K562 (cell line): ENCODE results near the gene LAMTOR4. TPM values are rescaled to one million over a fixed set of nuclear protein-coding genes. Genes with fewer than 3 reads are reported as not detected.

ENCODE experiments used
- ATAC-seq: fragments of 200-7000 bp; cut with Tn5 transposase; 3 replicates; pipeline ENCODE4 v1.9.1; 2020; ENCODE audit warnings: moderate library complexity
- BruUV-seq: library from RNA; stranded (reverse); fragments of 400-500 nt; replicated peaks from 2 replicates; lab custom pipeline; 2021; lab: Mats Ljungman, UMichigan
- CTCF ChIA-PET: fragments of 300-600 bp; formaldehyde crosslinking; extraction: SDS; loops from one replicate; lab custom pipeline; 2021; ENCODE audit warnings: low intra/inter-chr PET ratio; lab: Yijun Ruan, JAX
- POLR2A ChIA-PET: fragments of 300-600, 350-650 bp; sonication (Branson Sonifier 250); formaldehyde crosslinking; extraction: SDS; loops from one replicate; lab custom pipeline; 2021; ENCODE audit warnings: antibody characterized with exemption, inconsistent platforms; lab: Yijun Ruan, JAX
- DNase-seq, 4 experiments: peaks; one replicate each; pipeline versions ENCODE4 v3.0.0 to v3.0.0-alpha.2; 2011 to 2018; ENCODE audit warnings: low spot score in 3 of 4, mixed read lengths in 3 of 4; ENCODE audit errors: extremely low read depth in 1 of 4
- FAIRE-seq: peaks from 2 replicates; lab custom pipeline; 2011; peaks lifted over from hg19 to GRCh38; lab: Jason Lieb, UNC
- H2AFZ ChIP-seq: 2 replicates; pipeline ENCODE4 v1.6.0; 2011; ENCODE audit warnings: low read depth, low read length, control low read depth, inconsistent platforms
- H3K27ac ChIP-seq: fragments of 200-600 bp; 3 replicates; pipeline ENCODE4 v1.8.0; 2011; ENCODE audit warnings: low read depth, mild to moderate bottlenecking, control low read depth, inconsistent platforms, low read length, moderate library complexity, mixed read lengths; ENCODE audit errors: extremely low read depth
- H3K27me3 ChIP-seq, 2 experiments: fragments of 300-600 bp in 1 of 2; 2 replicates in 1 of 2; 3 replicates in 1 of 2; pipeline versions ENCODE4 v1.6.0 to v1.8.0; 2011; ENCODE audit warnings: inconsistent platforms in 2 of 2, low read length in 2 of 2, mild to moderate bottlenecking in 1 of 2, mixed read lengths in 1 of 2, moderate library complexity in 1 of 2; ENCODE audit not compliant: control insufficient read depth in 2 of 2, insufficient read depth in 2 of 2
- H3K36me3 ChIP-seq: fragments of 300-600 bp; 3 replicates; pipeline ENCODE4 v1.8.0; 2011; ENCODE audit warnings: mild to moderate bottlenecking, low read length, inconsistent platforms; ENCODE audit not compliant: control insufficient read depth, insufficient read depth
- H3K4me1 ChIP-seq, 2 experiments: fragments of 200-600 bp in 1 of 2; replicated peaks in 1 of 2; 2 replicates in 1 of 2; 3 replicates in 1 of 2; pipeline versions ENCODE4 v1.5.1 to v1.8.0; 2011; ENCODE audit warnings: inconsistent platforms in 2 of 2, low read length in 2 of 2, mild to moderate bottlenecking in 1 of 2, mixed read lengths in 1 of 2, moderate library complexity in 1 of 2; ENCODE audit not compliant: control insufficient read depth in 2 of 2, insufficient read depth in 2 of 2
- H3K4me2 ChIP-seq: 2 replicates; pipeline ENCODE4 v1.6.1; 2011; ENCODE audit warnings: low read length, control low read depth, inconsistent platforms, mixed read lengths; ENCODE audit not compliant: insufficient read depth
- H3K4me3 ChIP-seq: fragments of 200-600 bp; sonication (generic), shearing (Covaris generic); 2 replicates; pipeline ENCODE4 v1.5.1; 2016; ENCODE audit warnings: control low read depth, inconsistent platforms
- H3K79me2 ChIP-seq: fragments of 200-600 bp; 3 replicates; pipeline ENCODE4 v1.8.0; 2011; ENCODE audit warnings: low read length, inconsistent platforms; ENCODE audit not compliant: control insufficient read depth, insufficient read depth
- H3K9ac ChIP-seq, 2 experiments: 2 replicates each; pipeline versions ENCODE4 v1.6.0 to v1.6.1; 2011; ENCODE audit warnings: low read depth in 2 of 2, low read length in 2 of 2, control low read depth in 1 of 2, inconsistent platforms in 1 of 2, mild to moderate bottlenecking in 1 of 2, mixed read lengths in 1 of 2; ENCODE audit not compliant: insufficient read depth in 1 of 2
- H3K9me1 ChIP-seq: one replicate; pipeline ENCODE4 v1.6.0; 2011; ENCODE audit warnings: inconsistent platforms, mild to moderate bottlenecking, low read length, moderate library complexity; ENCODE audit not compliant: control insufficient read depth, insufficient read depth
- H3K9me3 ChIP-seq: replicated peaks from 2 replicates; pipeline ENCODE4 v1.5.1; 2011; ENCODE audit warnings: low read depth, low read length, inconsistent platforms; ENCODE audit not compliant: control insufficient read depth, insufficient read depth
- H4K20me1 ChIP-seq: replicated peaks from 2 replicates; pipeline ENCODE4 v1.6.1; 2011; ENCODE audit warnings: low read length, inconsistent platforms, mixed read lengths; ENCODE audit not compliant: control insufficient read depth, insufficient read depth
- CCAR2 ChIP-seq: fragments of 200-400 bp; formaldehyde crosslinking; IDR thresholded peaks from 2 replicates; pipeline ENCODE4 v1.6.1; 2017; ENCODE audit warnings: mild to moderate bottlenecking, low read depth, low read length
- FOSL1 ChIP-seq: fragments of 200-800 bp; sonication (Bioruptor generic); conservative IDR thresholded peaks from 2 replicates; pipeline ENCODE4 v1.6.1; 2016; ENCODE audit warnings: missing genetic modification characterization, missing compliant biosample characterization
- FOXK1 ChIP-seq: sonication (generic); formaldehyde crosslinking; IDR thresholded peaks from 2 replicates; pipeline ENCODE4 v1.8.0; 2022; ENCODE audit warnings: missing genetic modification reagents, mild to moderate bottlenecking, borderline replicate concordance
- ZBTB17 ChIP-seq: fragments of 450-650 bp; formaldehyde crosslinking; IDR thresholded peaks from 2 replicates; pipeline ENCODE4 v1.4.0; 2020; ENCODE audit warnings: mild to moderate bottlenecking
- ZNF324 ChIP-seq: fragments of 250-450 bp; sonication (Bioruptor Pico); IDR thresholded peaks from 2 replicates; pipeline ENCODE4 v1.4.0; 2020; ENCODE audit warnings: mild to moderate bottlenecking
- ZNF354B ChIP-seq: fragments of 250-450 bp; sonication (Bioruptor Pico); IDR thresholded peaks from 2 replicates; pipeline ENCODE4 v1.4.0; 2020
- WGBS: fragments of 100-300 bp; shearing (Covaris generic); methylation state at CpG from one replicate; pipeline ENCODE4 v1.1.6; 2016; ENCODE audit warnings: low coverage, mixed read lengths; ENCODE audit not compliant: insufficient coverage; ENCODE audit errors: missing lambda C conversion rate; 5-methylcytosine and 5-hydroxymethylcytosine counted together
- in situ Hi-C: fragments of 300-500 bp; cut with MboI; formaldehyde crosslinking; loops from 4 replicates; pipeline ENCODE4 v1.15.0; 2018; ENCODE audit warnings: inconsistent platforms, mixed read lengths
- intact Hi-C: fragments of 100-400 bp; cut with micrococcal nuclease; formaldehyde crosslinking; loops from 2 replicates; pipeline ENCODE4 v1.14.2; 2022
- polyA plus RNA-seq, 8 experiments: library from polyadenylated mRNA; depleted of rRNA in 4 of 8; stranded (reverse) in 5 of 8; unstranded in 3 of 8; fragments of >200 nt; fragmentation: Nextera tagmentation in 2 of 8; fragmentation: Illumina TruSeq in 1 of 8; extraction: Ambion mirVana in 2 of 8; extraction: Trizol in 1 of 8; gene quantifications; 2 replicates each; pipeline versions ENCODE4 v1.2.1 to v1.2.3, GENCODE V29; 2011 to 2014; ENCODE audit warnings: inconsistent platforms in 1 of 8, missing spikeins in 1 of 8
- total RNA-seq, 7 experiments: library from RNA; depleted of rRNA in 6 of 7; stranded (reverse); fragments of >200 nt in 6 of 7; fragmentation: Illumina TruSeq in 2 of 7; extraction: Trizol in 2 of 7; gene quantifications; 2 replicates each; pipeline versions ENCODE4 v1.2.1 to v1.2.3, GENCODE V29; 2011 to 2021; ENCODE audit warnings: low replicate concordance in 1 of 7
- TF ChIP-seq, protein P1 (sequence below): sonication (generic); formaldehyde crosslinking; IDR thresholded peaks from 2 replicates; pipeline ENCODE4 v1.8.0; 2022; ENCODE audit warnings: mild to moderate bottlenecking, missing genetic modification reagents, borderline replicate concordance
- TF ChIP-seq, protein P2 (sequence below), 2 experiments: fragments of 450-650 bp in 1 of 2; IDR thresholded peaks; 2 replicates each; pipeline ENCODE4 v1.6.1; 2011 to 2017; ENCODE audit warnings: low read depth in 2 of 2, antibody characterized with exemption in 1 of 2, borderline replicate concordance in 1 of 2, low read length in 1 of 2, mild to moderate bottlenecking in 1 of 2, mixed read lengths in 1 of 2; ENCODE audit not compliant: control insufficient read depth in 1 of 2
- TF ChIP-seq, protein P3 (sequence below): fragments of 200-800 bp; sonication (Bioruptor generic); IDR thresholded peaks from 2 replicates; pipeline ENCODE4 v1.6.1; 2016; ENCODE audit warnings: missing genetic modification characterization, missing compliant biosample characterization

LAMTOR4 gene
- total and polyA plus RNA-seq, 9 of the 15 experiments (the other 6 are each of a cell fraction or from before 2014, with no cell fraction given) = 79.6 to 314 (median 195) TPM

DNA sequence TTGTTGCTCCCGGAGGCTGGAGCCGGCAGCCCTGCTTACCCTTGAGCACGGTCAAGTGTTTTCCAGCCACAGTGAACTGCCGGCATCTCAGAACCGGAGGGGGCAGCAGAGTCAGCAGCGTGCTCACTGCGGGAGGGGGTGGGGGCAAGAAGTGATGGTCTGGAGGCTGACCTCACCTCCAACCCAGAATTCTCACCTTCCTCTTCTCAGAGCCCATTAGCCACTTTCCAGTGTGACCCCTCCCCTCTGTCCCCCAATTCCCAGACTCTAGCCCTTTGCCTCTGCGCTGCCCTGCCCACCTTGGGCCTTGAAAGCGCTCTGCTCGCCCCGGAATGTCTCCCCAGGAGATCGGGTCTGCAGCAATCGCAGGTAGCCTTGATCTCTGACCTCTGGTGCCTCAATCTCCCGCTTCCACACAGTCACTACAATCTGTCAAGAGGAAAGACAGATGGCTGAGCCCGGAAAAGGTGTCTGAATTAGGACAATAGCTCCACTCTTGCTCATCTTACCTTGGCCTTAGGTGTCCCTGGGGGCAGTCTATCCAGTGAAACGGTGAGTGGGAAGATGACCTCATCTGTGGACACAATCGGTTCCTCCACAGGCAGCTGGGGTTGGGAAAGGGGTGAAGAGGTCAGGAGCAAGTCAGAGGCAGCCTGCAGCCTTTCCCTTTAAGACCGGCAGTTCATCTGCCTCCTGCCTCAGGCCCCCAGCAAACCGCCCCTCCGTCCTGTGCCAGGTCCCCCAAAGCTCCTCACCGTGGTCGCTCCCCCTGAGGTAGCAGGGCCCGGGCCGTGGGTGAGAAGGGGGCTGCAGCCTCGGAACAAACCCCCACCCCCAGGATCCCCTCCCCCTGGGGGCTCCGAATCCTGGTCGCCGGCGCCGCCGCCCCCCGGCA, 8.9 kb downstream of the LAMTOR4 start:
- TSS peak; percentile 54 for BruUV-seq
- peak; percentile 62 to 88 (median 73) for DNase-seq
- H3K4me1 ChIP-seq = peaks cover 30 to 74% of the 10 kb centered on the region in 2 experiments
- H3K4me3 ChIP-seq = peak overlapping the region; percentile 99
- 4% methylated on average over 20 of the region's 32 CpGs for WGBS
- H4K20me1 ChIP-seq = peaks cover 10% of the 10 kb centered on the region
- H3K9ac ChIP-seq = peak overlapping the region; percentile 90 to 98
- peak overlapping the region; percentile 91 for H3K27ac ChIP-seq
- peak overlapping the region; percentile 89 for H3K4me2 ChIP-seq
- FAIRE-seq = peak; percentile 73
- in situ Hi-C loops (no loop called here), intact Hi-C loops (loop anchor here (1.0 to 5.0 kb wide), 3 partner anchors 10 to 115 kb away; no protein-coding TSS in a partner anchor)
- H3K27me3 ChIP-seq = no peaks in the 10 kb centered on the region
- ChIA-PET POLR2A (interaction anchor here (0.7 to 2.1 kb wide), 7 partner anchors 10 to 140 kb away, joined by 3 to 8 read pairs (median 3); no protein-coding TSS in a partner anchor), CTCF (no interaction called here)
- no peak overlapping the region for H2AFZ ChIP-seq
- H3K9me1 ChIP-seq = no peaks in the 10 kb centered on the region
- peaks cover 45% of the 10 kb centered on the region for H3K36me3 ChIP-seq
- peak; percentile 80 for ATAC-seq
- peaks cover 30% of the 10 kb centered on the region for H3K79me2 ChIP-seq
- no peaks in the 10 kb centered on the region for H3K9me3 ChIP-seq
- TF ChIP-seq ZNF354B (CRISPR knock-in tag) (no peak), FOXK1 (CRISPR knock-in tag) (peak; percentile 86; the same call in 1 of the 2 replicates), ZBTB17 (no peak), ZNF324 (CRISPR knock-in tag) (no peak), FOSL1 (tag) (peak; percentile 41), CCAR2 (no peak)
- TF ChIP-seq, protein P1, sequence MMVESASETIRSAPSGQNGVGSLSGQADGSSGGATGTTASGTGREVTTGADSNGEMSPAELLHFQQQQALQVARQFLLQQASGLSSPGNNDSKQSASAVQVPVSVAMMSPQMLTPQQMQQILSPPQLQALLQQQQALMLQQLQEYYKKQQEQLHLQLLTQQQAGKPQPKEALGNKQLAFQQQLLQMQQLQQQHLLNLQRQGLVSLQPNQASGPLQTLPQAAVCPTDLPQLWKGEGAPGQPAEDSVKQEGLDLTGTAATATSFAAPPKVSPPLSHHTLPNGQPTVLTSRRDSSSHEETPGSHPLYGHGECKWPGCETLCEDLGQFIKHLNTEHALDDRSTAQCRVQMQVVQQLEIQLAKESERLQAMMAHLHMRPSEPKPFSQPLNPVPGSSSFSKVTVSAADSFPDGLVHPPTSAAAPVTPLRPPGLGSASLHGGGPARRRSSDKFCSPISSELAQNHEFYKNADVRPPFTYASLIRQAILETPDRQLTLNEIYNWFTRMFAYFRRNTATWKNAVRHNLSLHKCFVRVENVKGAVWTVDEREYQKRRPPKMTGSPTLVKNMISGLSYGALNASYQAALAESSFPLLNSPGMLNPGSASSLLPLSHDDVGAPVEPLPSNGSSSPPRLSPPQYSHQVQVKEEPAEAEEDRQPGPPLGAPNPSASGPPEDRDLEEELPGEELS = peak; percentile 74; the same call in 1 of the 2 replicates
- TF ChIP-seq, protein P2, sequence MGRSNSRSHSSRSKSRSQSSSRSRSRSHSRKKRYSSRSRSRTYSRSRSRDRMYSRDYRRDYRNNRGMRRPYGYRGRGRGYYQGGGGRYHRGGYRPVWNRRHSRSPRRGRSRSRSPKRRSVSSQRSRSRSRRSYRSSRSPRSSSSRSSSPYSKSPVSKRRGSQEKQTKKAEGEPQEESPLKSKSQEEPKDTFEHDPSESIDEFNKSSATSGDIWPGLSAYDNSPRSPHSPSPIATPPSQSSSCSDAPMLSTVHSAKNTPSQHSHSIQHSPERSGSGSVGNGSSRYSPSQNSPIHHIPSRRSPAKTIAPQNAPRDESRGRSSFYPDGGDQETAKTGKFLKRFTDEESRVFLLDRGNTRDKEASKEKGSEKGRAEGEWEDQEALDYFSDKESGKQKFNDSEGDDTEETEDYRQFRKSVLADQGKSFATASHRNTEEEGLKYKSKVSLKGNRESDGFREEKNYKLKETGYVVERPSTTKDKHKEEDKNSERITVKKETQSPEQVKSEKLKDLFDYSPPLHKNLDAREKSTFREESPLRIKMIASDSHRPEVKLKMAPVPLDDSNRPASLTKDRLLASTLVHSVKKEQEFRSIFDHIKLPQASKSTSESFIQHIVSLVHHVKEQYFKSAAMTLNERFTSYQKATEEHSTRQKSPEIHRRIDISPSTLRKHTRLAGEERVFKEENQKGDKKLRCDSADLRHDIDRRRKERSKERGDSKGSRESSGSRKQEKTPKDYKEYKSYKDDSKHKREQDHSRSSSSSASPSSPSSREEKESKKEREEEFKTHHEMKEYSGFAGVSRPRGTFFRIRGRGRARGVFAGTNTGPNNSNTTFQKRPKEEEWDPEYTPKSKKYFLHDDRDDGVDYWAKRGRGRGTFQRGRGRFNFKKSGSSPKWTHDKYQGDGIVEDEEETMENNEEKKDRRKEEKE (IDR thresholded peaks at IDR 0.05; ENCODE audit: borderline replicate concordance in 1 of 2, control insufficient read depth in 1 of 2, low read depth in 2 of 2, low read length in 1 of 2) = no peak
- TF ChIP-seq, protein P3, sequence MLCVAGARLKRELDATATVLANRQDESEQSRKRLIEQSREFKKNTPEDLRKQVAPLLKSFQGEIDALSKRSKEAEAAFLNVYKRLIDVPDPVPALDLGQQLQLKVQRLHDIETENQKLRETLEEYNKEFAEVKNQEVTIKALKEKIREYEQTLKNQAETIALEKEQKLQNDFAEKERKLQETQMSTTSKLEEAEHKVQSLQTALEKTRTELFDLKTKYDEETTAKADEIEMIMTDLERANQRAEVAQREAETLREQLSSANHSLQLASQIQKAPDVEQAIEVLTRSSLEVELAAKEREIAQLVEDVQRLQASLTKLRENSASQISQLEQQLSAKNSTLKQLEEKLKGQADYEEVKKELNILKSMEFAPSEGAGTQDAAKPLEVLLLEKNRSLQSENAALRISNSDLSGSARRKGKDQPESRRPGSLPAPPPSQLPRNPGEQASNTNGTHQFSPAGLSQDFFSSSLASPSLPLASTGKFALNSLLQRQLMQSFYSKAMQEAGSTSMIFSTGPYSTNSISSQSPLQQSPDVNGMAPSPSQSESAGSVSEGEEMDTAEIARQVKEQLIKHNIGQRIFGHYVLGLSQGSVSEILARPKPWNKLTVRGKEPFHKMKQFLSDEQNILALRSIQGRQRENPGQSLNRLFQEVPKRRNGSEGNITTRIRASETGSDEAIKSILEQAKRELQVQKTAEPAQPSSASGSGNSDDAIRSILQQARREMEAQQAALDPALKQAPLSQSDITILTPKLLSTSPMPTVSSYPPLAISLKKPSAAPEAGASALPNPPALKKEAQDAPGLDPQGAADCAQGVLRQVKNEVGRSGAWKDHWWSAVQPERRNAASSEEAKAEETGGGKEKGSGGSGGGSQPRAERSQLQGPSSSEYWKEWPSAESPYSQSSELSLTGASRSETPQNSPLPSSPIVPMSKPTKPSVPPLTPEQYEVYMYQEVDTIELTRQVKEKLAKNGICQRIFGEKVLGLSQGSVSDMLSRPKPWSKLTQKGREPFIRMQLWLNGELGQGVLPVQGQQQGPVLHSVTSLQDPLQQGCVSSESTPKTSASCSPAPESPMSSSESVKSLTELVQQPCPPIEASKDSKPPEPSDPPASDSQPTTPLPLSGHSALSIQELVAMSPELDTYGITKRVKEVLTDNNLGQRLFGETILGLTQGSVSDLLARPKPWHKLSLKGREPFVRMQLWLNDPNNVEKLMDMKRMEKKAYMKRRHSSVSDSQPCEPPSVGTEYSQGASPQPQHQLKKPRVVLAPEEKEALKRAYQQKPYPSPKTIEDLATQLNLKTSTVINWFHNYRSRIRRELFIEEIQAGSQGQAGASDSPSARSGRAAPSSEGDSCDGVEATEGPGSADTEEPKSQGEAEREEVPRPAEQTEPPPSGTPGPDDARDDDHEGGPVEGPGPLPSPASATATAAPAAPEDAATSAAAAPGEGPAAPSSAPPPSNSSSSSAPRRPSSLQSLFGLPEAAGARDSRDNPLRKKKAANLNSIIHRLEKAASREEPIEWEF (CRISPR knock-in tag) = no peak
